Adrenal gland (tissue), 12 donors: Measurements from ENCODE around the gene CIDEC. TPM values are rescaled to one million over a fixed set of nuclear protein-coding genes. Genes with fewer than 3 reads are reported as not detected.

Source experiments
- DNase-seq, 7 donors: peaks; one replicate each; pipeline ENCODE4 v3.0.0-alpha.2; 2019 to 2020
- H3K27ac ChIP-seq, 5 donors: fragments of 200-600 bp; sonication (generic) in 4 of 5; 1 replicate in 3 of 5; 2 replicates in 2 of 5; pipeline versions ENCODE4 v1.5.1 to v1.8.0; 2016 to 2020; ENCODE audit warnings: mild to moderate bottlenecking in 1 of 5
- H3K27me3 ChIP-seq: fragments of 200-600 bp; 2 replicates; pipeline ENCODE4 v1.8.0; 2021
- H3K36me3 ChIP-seq, 2 donors: fragments of 200-600 bp; replicated peaks in 1 of 2; 1 replicate in 1 of 2; 2 replicates in 1 of 2; pipeline versions ENCODE4 v1.5.1 to v1.8.0; 2018 to 2022
- H3K4me1 ChIP-seq, 2 donors: fragments of 200-600 bp; replicated peaks in 1 of 2; 1 replicate in 1 of 2; 2 replicates in 1 of 2; pipeline versions ENCODE4 v1.5.1 to v1.8.0; 2018 to 2021
- H3K4me3 ChIP-seq, 4 donors: fragments of 200-600 bp; sonication (generic) in 3 of 4; one replicate each; pipeline ENCODE4 v1.5.1; 2016 to 2018
- H3K9me3 ChIP-seq, 3 donors: fragments of 200-600 bp; sonication (generic) in 1 of 3; replicated peaks in 1 of 3; 1 replicate in 2 of 3; 2 replicates in 1 of 3; pipeline versions ENCODE4 v1.5.1 to v1.8.0; 2016 to 2021
- POLR2A ChIP-seq, 2 donors: fragments of 450-650 bp; IDR thresholded peaks; one replicate each; pipeline ENCODE4 v1.6.1; 2017; ENCODE audit warnings: antibody characterized with exemption in 2 of 2, mild to moderate bottlenecking in 2 of 2, moderate library complexity in 1 of 2
- WGBS, 4 donors: extraction: QIAGEN DNeasy Blood & Tissue Kit in 2 of 4; methylation state at CpG; one replicate each; pipeline versions ENCODE4 v1.1.5 to v1.1.7; 2013 to 2017; 5-methylcytosine and 5-hydroxymethylcytosine counted together
- intact Hi-C, 2 donors: fragments of 100-400 bp; cut with DNase I; formaldehyde crosslinking; loops; one replicate each; pipeline versions ENCODE4 v1.14.1 to v1.15.0; 2022 to 2023
- polyA plus RNA-seq, 3 donors: library from polyadenylated mRNA; stranded (reverse); fragments of 200-250 nt in 2 of 3; fragments of 350-450 nt in 1 of 3; fragmentation: Illumina TruSeq in 1 of 3; extraction: RNeasy Lipid Tissue Mini Kit (QIAGEN cat#74804) in 1 of 3; gene quantifications; one replicate each; pipeline ENCODE4 v1.2.3, GENCODE V29; 2013 to 2014
- total RNA-seq, 9 donors: library from RNA; depleted of rRNA in 4 of 9; stranded (reverse); fragments of >200 nt in 4 of 9; fragments of 120-200 nt in 1 of 9; fragmentation: NEBNext Ultra II Directional in 1 of 9; extraction: Animal tissue kit (Norgen Biotek cat#: 25700) in 1 of 9; gene quantifications; one replicate each; pipeline versions ENCODE4 v1.1.0 to v1.2.4, GENCODE V29; 2013 to 2023
- TF ChIP-seq, protein P1 (sequence below), 6 experiments: fragments of 450-650 bp in 4 of 6; fragments of 200-600 bp in 2 of 6; sonication (generic) in 1 of 6; IDR thresholded peaks; 1 replicate in 5 of 6; 2 replicates in 1 of 6; pipeline versions ENCODE4 v1.5.1 to v1.8.0; 2016 to 2021; ENCODE audit warnings: antibody characterized with exemption in 6 of 6, mild to moderate bottlenecking in 2 of 6, moderate library complexity in 1 of 6
- donor health status: healthy with polysubstance abuse.
- donor health status: Bipolar disorder and iron deficiency.
- donor health status: DM: yes; HTN: yes; CAD: no.
- donor health status: DM: no; HTN: no; CAD: no.
- donor health status: DM: no; HTN: no; CAD: no.
- donor health status: DM: yes; HTN: yes; CAD: no.

Gene CIDEC
- total and polyA plus RNA-seq, 12 donors: 0.22 to 108 (median 1.4) TPM; not detected in 1

DNA sequence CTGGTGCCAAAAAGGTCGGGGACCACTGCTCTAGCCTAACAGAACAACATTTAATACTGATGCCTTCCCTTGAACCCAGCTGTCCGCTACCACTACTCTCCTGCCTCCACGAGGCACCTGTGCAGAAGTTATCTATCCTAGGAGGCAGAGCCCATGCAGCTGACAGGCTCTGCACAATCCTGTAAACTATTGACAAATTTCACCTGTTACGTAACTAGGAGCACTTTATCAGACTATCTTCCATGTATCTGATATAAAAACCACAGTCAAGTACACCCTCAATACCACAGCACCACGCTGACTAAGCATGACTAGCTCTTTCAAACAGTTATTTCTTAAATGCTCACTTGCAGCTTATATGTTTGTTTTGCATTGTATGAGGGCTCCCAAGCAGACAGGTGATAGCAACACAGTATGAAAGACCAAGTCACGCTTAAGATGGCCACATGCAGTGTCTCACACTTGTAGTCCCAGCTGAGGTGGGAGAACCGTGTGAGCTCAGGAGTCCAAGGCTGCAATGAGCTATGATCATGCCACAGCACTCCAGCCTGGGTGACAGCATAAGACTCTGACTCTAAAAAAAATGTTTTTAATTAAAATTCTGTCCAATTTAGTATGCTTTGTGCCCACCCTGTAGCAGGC, 32.4 kb upstream of the CIDEC start:
- TF ChIP-seq, protein P1, sequence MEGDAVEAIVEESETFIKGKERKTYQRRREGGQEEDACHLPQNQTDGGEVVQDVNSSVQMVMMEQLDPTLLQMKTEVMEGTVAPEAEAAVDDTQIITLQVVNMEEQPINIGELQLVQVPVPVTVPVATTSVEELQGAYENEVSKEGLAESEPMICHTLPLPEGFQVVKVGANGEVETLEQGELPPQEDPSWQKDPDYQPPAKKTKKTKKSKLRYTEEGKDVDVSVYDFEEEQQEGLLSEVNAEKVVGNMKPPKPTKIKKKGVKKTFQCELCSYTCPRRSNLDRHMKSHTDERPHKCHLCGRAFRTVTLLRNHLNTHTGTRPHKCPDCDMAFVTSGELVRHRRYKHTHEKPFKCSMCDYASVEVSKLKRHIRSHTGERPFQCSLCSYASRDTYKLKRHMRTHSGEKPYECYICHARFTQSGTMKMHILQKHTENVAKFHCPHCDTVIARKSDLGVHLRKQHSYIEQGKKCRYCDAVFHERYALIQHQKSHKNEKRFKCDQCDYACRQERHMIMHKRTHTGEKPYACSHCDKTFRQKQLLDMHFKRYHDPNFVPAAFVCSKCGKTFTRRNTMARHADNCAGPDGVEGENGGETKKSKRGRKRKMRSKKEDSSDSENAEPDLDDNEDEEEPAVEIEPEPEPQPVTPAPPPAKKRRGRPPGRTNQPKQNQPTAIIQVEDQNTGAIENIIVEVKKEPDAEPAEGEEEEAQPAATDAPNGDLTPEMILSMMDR (IDR thresholded peaks at IDR 0.05): peak in 1 of 6 experiments; percentile 3
- TF ChIP-seq POLR2A (IDR thresholded peaks at IDR 0.05): peak in 1 of 2 donors; percentile 27
- Histone ChIP-seq H3K27ac (peak overlapping the region in 3 of 5 donors; percentile 27 to 65 (median 29)), H3K36me3 (no peaks in the 10 kb centered on the region), H3K27me3 (no peaks in the 10 kb centered on the region), H3K9me3 (no peaks in the 10 kb centered on the region), H3K4me3 (no peak overlapping the region), H3K4me1 (peaks cover 23 to 47% of the 10 kb centered on the region in 2 donors)
- peak in 2 of 7 donors; percentile 32 to 61 for DNase-seq
- intact Hi-C loops: no loop called here
- WGBS, 4 donors: 44 to 65% (median 54%) methylated on average over 6 to 7 of the region's 7 CpGs

DNA sequence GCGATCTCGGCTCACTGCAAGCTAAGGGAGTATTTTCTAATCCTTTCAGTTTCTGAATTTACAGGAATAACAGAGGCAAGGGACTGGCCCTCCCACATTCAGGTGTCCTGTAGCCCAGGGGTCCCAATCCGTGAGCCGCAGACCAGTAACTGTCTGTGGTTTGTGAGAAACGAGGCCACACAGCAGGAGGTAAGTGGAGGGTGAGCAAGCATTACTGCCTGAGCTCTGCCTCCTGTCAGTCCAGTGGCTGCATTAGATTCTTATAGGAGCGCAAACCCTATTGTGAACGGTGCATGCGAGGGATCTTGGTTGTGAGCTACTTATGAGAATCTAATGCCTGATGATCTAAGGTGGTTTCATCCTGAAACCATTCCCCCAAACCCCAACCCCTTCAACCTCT, 31.8 kb upstream of the CIDEC start:
- 83 to 96% (median 90%) methylated on average over 8 of the region's 8 CpGs for WGBS, 4 donors
- peak overlapping the region in 1 of 5 donors; percentile 65 for H3K27ac ChIP-seq
- no peaks in the 10 kb centered on the region for H3K9me3 ChIP-seq
- H3K27me3 ChIP-seq: no peaks in the 10 kb centered on the region
- no peaks in the 10 kb centered on the region for H3K36me3 ChIP-seq
- TF ChIP-seq, protein P1 (IDR thresholded peaks at IDR 0.05): no peak
- TF ChIP-seq POLR2A (IDR thresholded peaks at IDR 0.05): no peak
- H3K4me1 ChIP-seq: peaks cover 20 to 42% of the 10 kb centered on the region in 2 donors
- no peak for DNase-seq
- intact Hi-C loops: no loop called here
- no peak overlapping the region for H3K4me3 ChIP-seq

GRCh38 chr3:9909221-9910013, 29.4 kb upstream of the CIDEC start:
- no peak for DNase-seq
- peaks cover under 1 to 23% of the 10 kb centered on the region in 2 donors for H3K4me1 ChIP-seq
- no peaks in the 10 kb centered on the region for H3K9me3 ChIP-seq
- H3K36me3 ChIP-seq: no peaks in the 10 kb centered on the region
- H3K27me3 ChIP-seq: no peaks in the 10 kb centered on the region
- H3K27ac ChIP-seq: no peak overlapping the region
- H3K4me3 ChIP-seq: no peak overlapping the region
- TF ChIP-seq, protein P1 (IDR thresholded peaks at IDR 0.05): no peak
- TF ChIP-seq POLR2A (IDR thresholded peaks at IDR 0.05): no peak
- WGBS, 4 donors: 87 to 97% (median 92%) methylated on average over 7 of the region's 7 CpGs
- intact Hi-C loops: no loop called here

- intact Hi-C loops: no loop called here
- no peak for TF ChIP-seq POLR2A (IDR thresholded peaks at IDR 0.05)
- TF ChIP-seq, protein P1 (IDR thresholded peaks at IDR 0.05): no peak
- Histone ChIP-seq H3K4me1 (peaks cover 0 to 12% of the 10 kb centered on the region in 2 donors), H3K27me3 (no peaks in the 10 kb centered on the region), H3K27ac (no peak overlapping the region), H3K4me3 (no peak overlapping the region), H3K9me3 (no peaks in the 10 kb centered on the region), H3K36me3 (no peaks in the 10 kb centered on the region)
- 79 to 100% (median 97%) methylated on average over 2 to 3 of the region's 3 CpGs for WGBS, 4 donors
- no peak for DNase-seq
Measured at GRCh38 chr3:9908286-9908685, 28.2 kb upstream of the CIDEC start.
